Upper lobe of left lung (tissue), 6 donors: ENCODE data around the gene ASCL5. TPM values are rescaled to one million over a fixed set of nuclear protein-coding genes. Genes with fewer than 3 reads are reported as not detected.

Experiments
- ATAC-seq, 2 donors: fragments of 200-7000 bp; cut with Tn5 transposase; one replicate each; pipeline ENCODE4 v1.9.1; 2022; ENCODE audit warnings: mild to moderate bottlenecking in 2 of 2, moderate library complexity in 2 of 2; ENCODE audit not compliant: low FRiP score in 2 of 2
- DNase-seq, 2 donors: peaks; one replicate each; pipeline ENCODE4 v3.0.0-alpha.2; 2019 to 2020
- H3K27ac ChIP-seq, 4 donors: fragments of 200-600 bp; sonication (generic); one replicate each; pipeline ENCODE4 v1.5.1; 2016 to 2019
- H3K27me3 ChIP-seq, 4 donors: fragments of 200-600 bp; sonication (generic); one replicate each; pipeline ENCODE4 v1.5.1; 2017 to 2019
- H3K36me3 ChIP-seq, 4 donors: fragments of 200-600 bp; sonication (generic); one replicate each; pipeline ENCODE4 v1.5.1; 2016 to 2019
- H3K4me1 ChIP-seq, 4 donors: fragments of 200-600 bp; sonication (generic); one replicate each; pipeline ENCODE4 v1.5.1; 2018 to 2019
- H3K4me3 ChIP-seq, 4 donors: fragments of 200-600 bp; sonication (generic); one replicate each; pipeline ENCODE4 v1.5.1; 2017 to 2019; ENCODE audit warnings: mild to moderate bottlenecking in 2 of 4, moderate library complexity in 1 of 4
- H3K9me3 ChIP-seq, 4 donors: fragments of 200-600 bp; sonication (generic); one replicate each; pipeline ENCODE4 v1.5.1; 2018 to 2019
- CTCF ChIP-seq, 6 experiments: fragments of 450-650 bp in 4 of 6; fragments of 200-600 bp in 2 of 6; sonication (generic) in 2 of 6; IDR thresholded peaks; one replicate each; pipeline ENCODE4 v1.5.1; 2016 to 2019; ENCODE audit warnings: antibody characterized with exemption in 6 of 6
- EP300 ChIP-seq, 4 donors: sonication (generic); formaldehyde crosslinking; IDR thresholded peaks; one replicate each; pipeline ENCODE4 v1.5.1; 2017; ENCODE audit warnings: antibody characterized with exemption in 4 of 4, control low read depth in 2 of 4
- POLR2A ChIP-seq, 4 donors: fragments of 450-650 bp; IDR thresholded peaks; one replicate each; pipeline ENCODE4 v1.5.1; 2016 to 2017; ENCODE audit warnings: antibody characterized with exemption in 4 of 4, mild to moderate bottlenecking in 2 of 4
- POLR2AphosphoS5 ChIP-seq, 2 donors: sonication (generic); formaldehyde crosslinking; IDR thresholded peaks; one replicate each; pipeline ENCODE4 v1.5.1; 2017; ENCODE audit warnings: antibody characterized with exemption in 2 of 2
- WGBS, 2 donors: methylation state at CpG; one replicate each; pipeline ENCODE4 v1.1.5; 2017 to 2018; 5-methylcytosine and 5-hydroxymethylcytosine counted together
- total RNA-seq, 6 donors: library from RNA; depleted of rRNA in 4 of 6; stranded (reverse); fragments of >200 nt in 4 of 6; gene quantifications; one replicate each; pipeline versions ENCODE4 v1.1.0 to v1.2.1, GENCODE V29; 2016 to 2021
- donor health status: DM: no; HTN: no; CAD: no; lungs with moderate emphysema.
- donor health status: DM: no; HTN: yes; CAD: no; lungs with severe emphysema.

The ASCL5 gene
- total RNA-seq, 6 donors from 2014 or later = not detected

- no peaks in the 10 kb centered on the region for H3K4me1 ChIP-seq
- ATAC-seq = no peak
- H3K27me3 ChIP-seq = no peaks in the 10 kb centered on the region
- H3K36me3 ChIP-seq = no peaks in the 10 kb centered on the region
- WGBS, 2 donors = 50 to 74% methylated on average over 3 of the region's 3 CpGs
- DNase-seq = no peak
- no peak overlapping the region for H3K27ac ChIP-seq
- no peak for TF ChIP-seq EP300 (IDR thresholded peaks at IDR 0.05)
- no peak for TF ChIP-seq POLR2A (IDR thresholded peaks at IDR 0.05)
- TF ChIP-seq CTCF (IDR thresholded peaks at IDR 0.05) = no peak
- no peak for TF ChIP-seq POLR2AphosphoS5 (IDR thresholded peaks at IDR 0.05)
- no peak overlapping the region for H3K4me3 ChIP-seq
- no peaks in the 10 kb centered on the region for H3K9me3 ChIP-seq
Observed at GRCh38 chr1:201126463-201126831, 537 bp downstream of the ASCL5 start.

GRCh38 chr1:201125800-201126199, 1.2 kb downstream of the ASCL5 start:
- 53 to 66% methylated on average over 7 of the region's 7 CpGs for WGBS, 2 donors
- Histone ChIP-seq H3K27me3 (no peaks in the 10 kb centered on the region), H3K4me1 (no peaks in the 10 kb centered on the region), H3K36me3 (no peaks in the 10 kb centered on the region), H3K27ac (no peak overlapping the region), H3K4me3 (no peak overlapping the region), H3K9me3 (no peaks in the 10 kb centered on the region)
- DNase-seq (no peak), ATAC-seq (no peak)
- TF ChIP-seq CTCF (IDR thresholded peaks at IDR 0.05) (no peak), POLR2A (IDR thresholded peaks at IDR 0.05) (no peak), EP300 (IDR thresholded peaks at IDR 0.05) (no peak), POLR2AphosphoS5 (IDR thresholded peaks at IDR 0.05) (no peak)

GRCh38 chr1:201125019-201125418, 2.0 kb downstream of the ASCL5 start:
- DNase-seq (no peak), ATAC-seq (no peak)
- WGBS, 2 donors = 78 to 84% methylated on average over 9 of the region's 9 CpGs
- Histone ChIP-seq H3K4me3 (no peak overlapping the region), H3K36me3 (no peaks in the 10 kb centered on the region), H3K27ac (no peak overlapping the region), H3K27me3 (no peaks in the 10 kb centered on the region), H3K4me1 (no peaks in the 10 kb centered on the region), H3K9me3 (no peaks in the 10 kb centered on the region)
- TF ChIP-seq POLR2AphosphoS5 (IDR thresholded peaks at IDR 0.05) (no peak), EP300 (IDR thresholded peaks at IDR 0.05) (no peak), CTCF (IDR thresholded peaks at IDR 0.05) (no peak), POLR2A (IDR thresholded peaks at IDR 0.05) (no peak)

GRCh38 chr1:201123866-201124265, 3.1 kb downstream of the ASCL5 start:
- TF ChIP-seq POLR2AphosphoS5 (IDR thresholded peaks at IDR 0.05) (no peak), EP300 (IDR thresholded peaks at IDR 0.05) (no peak), POLR2A (IDR thresholded peaks at IDR 0.05) (no peak)
- Histone ChIP-seq H3K36me3 (no peaks in the 10 kb centered on the region), H3K4me3 (no peak overlapping the region), H3K9me3 (no peaks in the 10 kb centered on the region), H3K27ac (no peak overlapping the region), H3K27me3 (no peaks in the 10 kb centered on the region), H3K4me1 (peaks cover 0 to 6% (median 0%) of the 10 kb centered on the region in 4 donors)
- DNase-seq (no peak), ATAC-seq (no peak)
- 83 to 100% methylated on average over 1 of the region's 1 CpG for WGBS, 2 donors

- TF ChIP-seq POLR2A (IDR thresholded peaks at IDR 0.05) (no peak), POLR2AphosphoS5 (IDR thresholded peaks at IDR 0.05) (no peak), CTCF (IDR thresholded peaks at IDR 0.05) (no peak), EP300 (IDR thresholded peaks at IDR 0.05) (no peak)
- H3K27me3 ChIP-seq = no peaks in the 10 kb centered on the region
- H3K4me3 ChIP-seq = no peak overlapping the region
- ATAC-seq (no peak), DNase-seq (no peak)
- H3K9me3 ChIP-seq = no peaks in the 10 kb centered on the region
- no peaks in the 10 kb centered on the region for H3K36me3 ChIP-seq
- H3K4me1 ChIP-seq = peaks cover 0 to 6% (median 0%) of the 10 kb centered on the region in 4 donors
- WGBS, 2 donors = 90 to 95% methylated on average over 5 to 10 of the region's 10 CpGs
- H3K27ac ChIP-seq = no peak overlapping the region
Observed at GRCh38 chr1:201122321-201122957, 4.5 kb downstream of the ASCL5 start.
